Common myeloid progenitor, CD34-positive (primary cell): Measurements from ENCODE around the gene LYSMD3.
A peak's percentile ranks its signal among the peaks of the same experiment; 100 is the strongest.

Experiments used
- CTCF ChIA-PET: fragments of 350-600 bp; sonication (Branson Sonifier 250); formaldehyde crosslinking; loops from one replicate; lab custom pipeline; 2021; ENCODE audit warnings: antibody characterized with exemption; lab: Charles Lee
- POLR2A ChIA-PET: fragments of 350-600 bp; sonication (Branson Sonifier 250); formaldehyde crosslinking; loops from one replicate; lab custom pipeline; 2021; ENCODE audit warnings: antibody characterized with exemption; lab: Charles Lee
- DNase-seq, 3 donors: peaks; one replicate each; pipeline versions ENCODE4 v3.0.0 to v3.0.0-alpha.2; 2013
- H3K27ac ChIP-seq, 2 experiments: 1 replicate in 1 of 2; 2 replicates in 1 of 2; pipeline ENCODE4 v1.7.0; 2013; ENCODE audit warnings: inconsistent platforms in 2 of 2, low read length in 2 of 2, mild to moderate bottlenecking in 2 of 2, low read depth in 1 of 2, moderate library complexity in 1 of 2; ENCODE audit not compliant: severe bottlenecking in 2 of 2, insufficient read depth in 1 of 2, poor library complexity in 1 of 2
- H3K27me3 ChIP-seq, 5 experiments: replicated peaks in 2 of 5; 1 replicate in 3 of 5; 2 replicates in 2 of 5; pipeline versions ENCODE4 v1.6.1 to v1.7.0; 2013; ENCODE audit warnings: low read length in 4 of 5, mild to moderate bottlenecking in 2 of 5, moderate library complexity in 2 of 5, inconsistent platforms in 1 of 5; ENCODE audit not compliant: insufficient read depth in 5 of 5, control insufficient read depth in 4 of 5
- H3K36me3 ChIP-seq, 4 experiments: 1 replicate in 2 of 4; 2 replicates in 2 of 4; pipeline versions ENCODE4 v1.6.1 to v1.7.0; 2013; ENCODE audit warnings: low read length in 3 of 4, control low read depth in 1 of 4, mild to moderate bottlenecking in 1 of 4; ENCODE audit not compliant: control insufficient read depth in 4 of 4, insufficient read depth in 4 of 4
- H3K4me1 ChIP-seq, 4 experiments: 1 replicate in 3 of 4; 2 replicates in 1 of 4; pipeline versions ENCODE4 v1.6.1 to v1.7.1; 2013; ENCODE audit warnings: low read length in 3 of 4, mild to moderate bottlenecking in 3 of 4, control low read depth in 1 of 4, inconsistent platforms in 1 of 4, moderate library complexity in 1 of 4; ENCODE audit not compliant: control insufficient read depth in 4 of 4, insufficient read depth in 4 of 4; ENCODE audit errors: control extremely low read depth in 1 of 4
- H3K4me3 ChIP-seq, 7 experiments: 1 replicate in 4 of 7; 2 replicates in 3 of 7; pipeline versions ENCODE4 v1.5.1 to v1.7.0; 2013; ENCODE audit warnings: mild to moderate bottlenecking in 7 of 7, low read length in 6 of 7, moderate library complexity in 6 of 7, inconsistent platforms in 2 of 7, low read depth in 2 of 7, control low read depth in 1 of 7; ENCODE audit not compliant: insufficient read depth in 4 of 7, control insufficient read depth in 1 of 7; ENCODE audit errors: extremely low read depth in 1 of 7
- H3K9me3 ChIP-seq, 5 experiments: 1 replicate in 4 of 5; 2 replicates in 1 of 5; pipeline versions ENCODE4 v1.6.1 to v1.7.1; 2013; ENCODE audit warnings: low read length in 4 of 5, mild to moderate bottlenecking in 2 of 5, inconsistent platforms in 1 of 5, low read depth in 1 of 5, moderate library complexity in 1 of 5; ENCODE audit not compliant: control insufficient read depth in 4 of 5, insufficient read depth in 2 of 5; ENCODE audit errors: control extremely low read depth in 1 of 5
- WGBS: methylation state at CpG from one replicate; pipeline ENCODE4 v1.1.5; 2013; ENCODE audit not compliant: insufficient coverage; 5-methylcytosine and 5-hydroxymethylcytosine counted together

The LYSMD3 gene

DNA sequence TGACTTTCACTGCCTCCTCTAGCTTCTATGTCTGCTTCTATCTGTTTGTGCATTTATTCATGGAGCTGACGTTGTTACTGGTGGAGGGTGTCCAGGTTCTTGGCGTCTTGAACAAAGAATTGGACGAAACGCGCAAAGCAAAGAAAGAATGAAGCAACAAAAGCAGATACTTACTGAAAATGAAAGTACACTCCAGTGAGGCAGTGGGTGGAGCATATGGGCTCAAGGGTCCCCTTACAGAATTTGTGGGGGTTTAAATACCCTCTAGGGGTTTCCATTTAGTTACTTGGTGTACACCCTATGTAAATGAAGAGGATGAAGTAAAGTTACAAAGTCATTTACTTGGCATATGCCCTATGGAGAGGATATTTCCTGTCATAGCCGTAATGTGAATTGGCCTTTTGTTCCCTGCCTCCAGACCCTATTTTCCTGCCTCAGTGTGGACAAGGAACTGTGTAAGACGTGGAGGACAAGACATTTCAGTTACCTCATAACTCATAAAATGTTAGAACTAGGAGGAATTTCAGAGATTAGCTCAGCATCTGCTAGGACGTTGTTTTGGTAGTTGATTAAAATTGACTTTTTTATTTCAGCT lies 51.7 kb downstream of the LYSMD3 start:
- ChIA-PET POLR2A (no interaction called here), CTCF (interaction anchor here (1.1 kb wide), 1 partner anchor 10 kb away, joined by 5 read pairs; no protein-coding TSS in a partner anchor)
- Histone ChIP-seq H3K4me3 (no peak overlapping the region), H3K27me3 (no peaks in the 10 kb centered on the region), H3K9me3 (no peaks in the 10 kb centered on the region), H3K4me1 (peaks cover 3 to 20% (median 14%) of the 10 kb centered on the region in 4 experiments), H3K36me3 (peaks cover 0 to 3% (median 0%) of the 10 kb centered on the region in 4 experiments), H3K27ac (no peak overlapping the region)
- WGBS = 98% methylated on average over 5 of the region's 8 CpGs
- DNase-seq = no peak

DNA sequence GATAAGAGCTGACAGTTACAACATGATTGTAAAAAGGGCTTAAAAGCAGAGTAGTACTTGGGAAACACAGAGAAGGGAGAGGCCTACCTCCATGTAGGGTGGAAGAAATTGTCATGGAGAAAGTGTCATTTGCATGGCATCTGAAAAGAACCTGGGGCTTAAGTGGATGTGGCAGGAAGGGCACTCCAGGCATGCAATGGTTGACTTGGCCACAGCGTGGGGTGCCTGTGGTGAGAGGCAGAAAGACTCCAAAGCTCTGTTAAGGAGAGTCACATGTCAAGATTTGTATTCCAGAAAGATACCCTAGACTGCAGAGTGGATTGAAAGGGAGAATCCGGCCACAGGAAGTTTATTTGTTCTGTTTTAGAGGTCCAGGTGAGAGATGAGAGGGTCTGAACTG lies 52.3 kb downstream of the LYSMD3 start:
- POLR2A ChIA-PET = interaction anchor here (0.7 to 1.0 kb wide), 2 partner anchors 37 to 52 kb away, joined by 4 to 6 read pairs; partner anchors contain the start of gene LYSMD3
- no peaks in the 10 kb centered on the region for H3K27me3 ChIP-seq
- no peaks in the 10 kb centered on the region for H3K9me3 ChIP-seq
- CTCF ChIA-PET = interaction anchor here (1.1 to 3.1 kb wide), 5 partner anchors 10 to 307 kb away, joined by 3 to 11 read pairs (median 5); no protein-coding TSS in a partner anchor
- H3K36me3 ChIP-seq = peaks cover 0 to 3% (median 0%) of the 10 kb centered on the region in 4 experiments
- no peak overlapping the region for H3K27ac ChIP-seq
- peaks cover 3 to 26% (median 15%) of the 10 kb centered on the region in 4 experiments for H3K4me1 ChIP-seq
- no peak overlapping the region for H3K4me3 ChIP-seq
- DNase-seq = peak in 1 of 3 donors; percentile 11
- WGBS = 83% methylated on average over 1 of the region's 2 CpGs

DNA sequence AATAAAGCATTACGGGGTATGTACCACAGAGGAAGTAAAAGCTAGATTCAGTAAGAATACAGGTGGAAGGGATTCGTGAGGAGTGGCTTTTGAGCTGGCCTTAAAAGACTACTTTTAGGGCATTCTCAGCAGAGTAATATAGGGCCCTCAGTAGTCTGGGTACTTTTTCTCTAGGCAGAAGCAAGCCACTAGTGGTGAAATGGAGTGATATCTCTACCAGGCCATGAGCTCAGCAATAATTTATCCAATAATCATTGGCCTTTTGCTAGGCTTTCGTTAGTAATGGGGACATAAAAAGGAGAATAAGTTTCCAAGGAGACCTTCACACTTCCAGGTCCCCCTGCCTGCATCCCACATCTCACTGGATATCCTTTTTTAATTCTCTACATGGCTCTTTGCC lies 53.0 kb downstream of the LYSMD3 start:
- ChIA-PET POLR2A (interaction anchor here (0.7 to 1.0 kb wide), 2 partner anchors 37 to 53 kb away, joined by 4 to 6 read pairs; partner anchors contain the start of gene LYSMD3), CTCF (interaction anchor here (1.3 to 3.1 kb wide), 6 partner anchors 8 to 307 kb away, joined by 3 to 11 read pairs (median 6); no protein-coding TSS in a partner anchor)
- 66% methylated on average over 3 of the region's 3 CpGs for WGBS

GRCh38 chr5:90475436-90475980 lies 53.9 kb downstream of the LYSMD3 start:
- WGBS = 95% methylated on average over 12 of the region's 17 CpGs
- no peak for DNase-seq
- CTCF ChIA-PET = interaction anchor here (0.9 to 3.1 kb wide), 7 partner anchors 9 to 176 kb away, joined by 3 to 11 read pairs (median 5); no protein-coding TSS in a partner anchor
- peak overlapping the region in 2 of 7 experiments; percentile 77 to 83 for H3K4me3 ChIP-seq
- no peaks in the 10 kb centered on the region for H3K27me3 ChIP-seq
- peaks cover 0 to 8% (median under 1%) of the 10 kb centered on the region in 4 experiments for H3K36me3 ChIP-seq
- H3K27ac ChIP-seq = no peak overlapping the region
- POLR2A ChIA-PET = interaction anchor here (1.5 kb wide), 1 partner anchor 9 kb away, joined by 6 read pairs; no protein-coding TSS in a partner anchor
- H3K9me3 ChIP-seq = no peaks in the 10 kb centered on the region
- H3K4me1 ChIP-seq = peaks cover 3 to 26% (median 15%) of the 10 kb centered on the region in 4 experiments

More for the DNA sequence above, 53.0 kb downstream of the LYSMD3 start:
- no peak overlapping the region for H3K27ac ChIP-seq
- no peaks in the 10 kb centered on the region for H3K9me3 ChIP-seq
- H3K36me3 ChIP-seq = peaks cover 0 to 3% (median under 1%) of the 10 kb centered on the region in 4 experiments
- H3K27me3 ChIP-seq = no peaks in the 10 kb centered on the region
- peak in 2 of 3 donors; percentile 7 to 16 for DNase-seq
- peaks cover 3 to 26% (median 15%) of the 10 kb centered on the region in 4 experiments for H3K4me1 ChIP-seq
- no peak overlapping the region for H3K4me3 ChIP-seq

- 0% methylated on average over 58 of the region's 73 CpGs for WGBS
- peaks cover 3 to 26% (median 15%) of the 10 kb centered on the region in 4 experiments for H3K4me1 ChIP-seq
- peaks cover 0 to 2% (median 0%) of the 10 kb centered on the region in 5 experiments for H3K9me3 ChIP-seq
- H3K27me3 ChIP-seq = no peaks in the 10 kb centered on the region
- ChIA-PET POLR2A (interaction anchor here (1.5 kb wide), 1 partner anchor 10 kb away, joined by 6 read pairs; no protein-coding TSS in a partner anchor), CTCF (interaction anchor here (1.0 to 3.1 kb wide), 6 partner anchors 10 to 54 kb away, joined by 4 to 11 read pairs (median 6); partner anchors contain the start of gene LYSMD3)
- H3K4me3 ChIP-seq = peak within 1 kb of the TSS; percentile 76 to 94 (median 83)
- peaks cover 0 to 10% (median 4%) of the 10 kb centered on the region in 4 experiments for H3K36me3 ChIP-seq
- peak; percentile 92 to 96 (median 96) for DNase-seq
- peak within 1 kb of the TSS in 1 of 2 experiments; percentile 76 for H3K27ac ChIP-seq
Observed at GRCh38 chr5:90474235-90475107, 54.9 kb downstream of the LYSMD3 start, which contains the start of the genes MBLAC2 and POLR3G. Gene MBLAC2, minus strand, starts transcription at chr5:90474771. Its CDS starts 479 bp downstream, at chr5:90474292. Gene POLR3G, plus strand, starts transcription at chr5:90474864. Its CDS starts 10,704 bp downstream, at chr5:90485568.
